ENCODE data around the gene MYO1A. TPM values are rescaled to one million over a fixed set of nuclear protein-coding genes. Genes with fewer than 3 reads are reported as not detected.
A peak's percentile ranks its signal among the peaks of the same experiment; 100 is the strongest.

MYO1A gene
- total and polyA plus RNA-seq, 2 of the 13 experiments (the other 11 are each of a cell fraction or from before 2014, with no cell fraction given): 5.3 to 6.0 TPM

- TF ChIP-seq USF2 (IDR thresholded peaks at IDR 0.05; ENCODE audit: low read depth, low read length) (no peak), USF2 (CRISPR knock-in tag; IDR thresholded peaks at IDR 0.05; ENCODE audit: borderline replicate concordance) (no peak), ZKSCAN1 (IDR thresholded peaks at IDR 0.05; ENCODE audit: low read length) (no peak), MTF1 (CRISPR knock-in tag; IDR thresholded peaks at IDR 0.05) (no peak), ZNF709 (CRISPR knock-in tag; IDR thresholded peaks at IDR 0.05) (no peak; the same call in 1 of the 2 replicates), ISL2 (CRISPR knock-in tag; IDR thresholded peaks at IDR 0.05) (no peak), ATF4 (CRISPR knock-in tag; IDR thresholded peaks at IDR 0.05) (no peak), ZNF460 (CRISPR knock-in tag; IDR thresholded peaks at IDR 0.05; ENCODE audit: borderline replicate concordance) (no peak), IRX3 (CRISPR knock-in tag; IDR thresholded peaks at IDR 0.05; ENCODE audit: borderline replicate concordance, low read depth) (no peak), ZFP36 (IDR thresholded peaks at IDR 0.05; ENCODE audit: borderline replicate concordance, low read depth, low read length, partially characterized antibody) (no peak), YEATS4 (CRISPR knock-in tag; IDR thresholded peaks at IDR 0.05; ENCODE audit: borderline replicate concordance) (peak; percentile 72), CREM (IDR thresholded peaks at IDR 0.05) (no peak), CREM (CRISPR knock-in tag; IDR thresholded peaks at IDR 0.05) (no peak), TCF7L2 (IDR thresholded peaks at IDR 0.05; ENCODE audit: low read depth, low read length) (no peak), MNT (IDR thresholded peaks at IDR 0.05) (no peak), ZNF878 (CRISPR knock-in tag; IDR thresholded peaks at IDR 0.05) (no peak), RERE (CRISPR knock-in tag; IDR thresholded peaks at IDR 0.05; ENCODE audit: low read depth) (no peak), ZNF468 (CRISPR knock-in tag; IDR thresholded peaks at IDR 0.05) (no peak), ZNF557 (CRISPR knock-in tag; IDR thresholded peaks at IDR 0.05) (no peak), KMT2A (CRISPR knock-in tag; IDR thresholded peaks at IDR 0.05) (no peak), TMF1 (CRISPR knock-in tag; IDR thresholded peaks at IDR 0.05; ENCODE audit: low read depth) (no peak)
Measured at GRCh38 chr12:57005980-57006808, 43.7 kb downstream of the MYO1A start, which contains the start of gene ZBTB39 (continued).

Measured in HepG2 (cell line).